ENCODE results near the gene ISYNA1. TPM values are rescaled to one million over a fixed set of nuclear protein-coding genes. Genes with fewer than 3 reads are reported as not detected.

ISYNA1 gene
- total and polyA plus RNA-seq, 2 of the 4 experiments (the other 2 are of a cell fraction), result 3.4 to 24.7 TPM

- no peak overlapping the region for H3K9ac ChIP-seq (ENCODE audit: low read depth, low read length)
Observed at GRCh38 chr19:18427743-18428113, 10.2 kb downstream of the ISYNA1 start.

More at GRCh38 chr19:18427743-18428113, 10.2 kb downstream of the ISYNA1 start:
- Histone ChIP-seq H3K56ac (ENCODE audit: extremely low read depth, insufficient read depth, low read length) (no peak overlapping the region), H3K14ac (replicated peaks; ENCODE audit: low read depth, low read length) (no peak overlapping the region), H3K4me3 (ENCODE audit: insufficient read depth, low read depth, low read length) (no peak overlapping the region), H2AFZ (replicated peaks; ENCODE audit: low read length, poor library complexity) (no peak overlapping the region), H3K9me3 (ENCODE audit: control insufficient read depth, insufficient read depth, low read length) (no peaks in the 10 kb centered on the region), H2BK120ac (ENCODE audit: low read depth, low read length) (no peak overlapping the region), H3K4ac (ENCODE audit: low read depth, low read length) (no peak overlapping the region), H2AK5ac (ENCODE audit: low read depth, low read length) (no peak overlapping the region), H4K5ac (ENCODE audit: low read depth, low read length) (no peak overlapping the region), H3K27me3 (ENCODE audit: control insufficient read depth, insufficient read depth, low read length) (no peaks in the 10 kb centered on the region), H2BK5ac (ENCODE audit: low read depth, low read length, poor library complexity, severe bottlenecking) (no peak overlapping the region), H3K36me3 (ENCODE audit: control insufficient read depth, insufficient read depth, low read length) (no peaks in the 10 kb centered on the region; the same call in 1 of the 2 replicates), H2AK9ac (replicated peaks; ENCODE audit: low read depth, low read length, poor library complexity) (peak overlapping the region; percentile 12), H2BK15ac (ENCODE audit: low read depth, low read length) (no peak overlapping the region), H3K18ac (ENCODE audit: low read depth, low read length) (no peak overlapping the region), H3K4me2 (ENCODE audit: low read depth, low read length) (no peak overlapping the region), H3K27ac (ENCODE audit: insufficient read depth, low read length) (no peak overlapping the region), H3K9me1 (ENCODE audit: insufficient read depth, low read length) (peaks cover 15% of the 10 kb centered on the region), H3K23ac (ENCODE audit: low read depth, low read length) (no peak overlapping the region), H3K79me1 (ENCODE audit: low read depth in 1 of 2, low read length in 2 of 2) (peaks cover 9 to 71% of the 10 kb centered on the region in 2 experiments), H4K20me1 (ENCODE audit: insufficient read depth, low read length) (peaks cover 56% of the 10 kb centered on the region), H3K4me1 (ENCODE audit: control insufficient read depth, insufficient read depth, low read length) (peaks cover 17% of the 10 kb centered on the region), H4K8ac (ENCODE audit: low read depth in 2 of 2, low read length in 2 of 2) (no peak overlapping the region), H4K91ac (ENCODE audit: insufficient read depth, low read depth, low read length) (no peak overlapping the region), H2BK20ac (ENCODE audit: low read depth, low read length) (no peak overlapping the region)
- DNase-seq, result no peak
- dilution Hi-C loops (cut with HindIII; ENCODE audit: low sequenced_read_pairs, unreplicated experiment) (no loop called here), in situ Hi-C loops (cut with MboI; ENCODE audit: low sequenced_read_pairs) (no loop called here), intact Hi-C loops (cut with micrococcal nuclease) (no loop called here)
- 90% methylated on average over 5 of the region's 12 CpGs; no CpG with 5 or more reads in 1 of the 2 experiments for WGBS, 2 experiments (ENCODE audit: extremely low coverage in 2 of 2, insufficient read length in 1 of 2)
- ChIA-PET CTCF (no interaction called here), POLR2A (ENCODE audit: unreplicated experiment) (no interaction called here)
- BruUV-seq (replicated peaks), result no TSS peak
- no peak for ATAC-seq (ENCODE audit: low read depth)
- no peak for TF ChIP-seq MAFK (IDR thresholded peaks at IDR 0.05; ENCODE audit: low read depth, low read length)
- no peak for TF ChIP-seq MAZ (IDR thresholded peaks at IDR 0.05; ENCODE audit: borderline replicate concordance, low read depth, low read length)
- no peak for TF ChIP-seq CTCF (conservative IDR thresholded peaks at IDR 0.05; ENCODE audit: low read depth, low read length)
- no peak for TF ChIP-seq USF2 (IDR thresholded peaks at IDR 0.05; ENCODE audit: low read depth, low read length)
- no peak for TF ChIP-seq CHD1 (IDR thresholded peaks at IDR 0.05; ENCODE audit: low read depth, low read length)
- no peak for TF ChIP-seq RFX5 (IDR thresholded peaks at IDR 0.05; ENCODE audit: low read depth, low read length)
- TF ChIP-seq BHLHE40 (IDR thresholded peaks at IDR 0.05; ENCODE audit: low read depth, low read length), result no peak
- no peak for TF ChIP-seq CEBPB (IDR thresholded peaks at IDR 0.05; ENCODE audit: low read depth, low read length)
- TF ChIP-seq NFE2L2 (IDR thresholded peaks at IDR 0.05; ENCODE audit: low read depth, low read length), result no peak
- TF ChIP-seq MXI1 (IDR thresholded peaks at IDR 0.05; ENCODE audit: borderline replicate concordance, low read depth, low read length), result no peak
- TF ChIP-seq FOS (IDR thresholded peaks at IDR 0.05; ENCODE audit: low read depth, low read length), result no peak
- no peak for TF ChIP-seq RAD21 (IDR thresholded peaks at IDR 0.05; ENCODE audit: low read length)
- no peak for TF ChIP-seq ELK1 (IDR thresholded peaks at IDR 0.05; ENCODE audit: borderline replicate concordance, low read depth, low read length)
- no peak for TF ChIP-seq RCOR1 (IDR thresholded peaks at IDR 0.05; ENCODE audit: insufficient replicate concordance, low read length)
